HG03571 (cell line): ENCODE results near the gene SELENOW.

ENCODE experiments used
- ATAC-seq: cut with Tn5 transposase; IDR thresholded peaks from one replicate; pipeline ENCODE4 v1.9.1; 2021; ENCODE audit not compliant: unreplicated experiment

The SELENOW gene

GRCh38 chr19:47819858-47820257 is 41.4 kb downstream of the SELENOW start:
- ATAC-seq = no peak

DNA sequence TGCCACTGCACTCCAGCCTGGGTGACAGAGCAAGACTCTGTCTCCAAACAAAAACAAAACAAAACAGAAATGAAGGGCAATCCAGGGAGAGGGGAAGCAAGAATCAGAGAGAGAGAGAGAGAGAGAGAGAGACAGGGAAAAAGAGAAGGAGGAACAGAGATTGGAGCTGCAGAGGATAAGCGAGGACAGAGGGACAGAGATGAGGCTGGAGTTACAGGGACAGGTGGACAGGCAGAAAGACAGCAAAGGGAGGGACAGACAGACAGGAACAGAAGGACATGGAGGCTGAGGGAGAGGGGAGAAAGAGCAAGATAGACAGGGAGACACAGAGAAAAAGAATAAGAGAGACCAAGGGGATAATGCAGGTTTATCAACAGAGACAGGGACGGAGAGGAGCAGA is 41.9 kb downstream of the SELENOW start:
- ATAC-seq = no peak

- ATAC-seq = no peak
Observed at GRCh38 chr19:47821460-47822020, 43.0 kb downstream of the SELENOW start, which contains the start of gene CRX. CRX (plus strand) TSS chr19:47821937; CDS start chr19:47834444, 12,507 bp downstream.

DNA sequence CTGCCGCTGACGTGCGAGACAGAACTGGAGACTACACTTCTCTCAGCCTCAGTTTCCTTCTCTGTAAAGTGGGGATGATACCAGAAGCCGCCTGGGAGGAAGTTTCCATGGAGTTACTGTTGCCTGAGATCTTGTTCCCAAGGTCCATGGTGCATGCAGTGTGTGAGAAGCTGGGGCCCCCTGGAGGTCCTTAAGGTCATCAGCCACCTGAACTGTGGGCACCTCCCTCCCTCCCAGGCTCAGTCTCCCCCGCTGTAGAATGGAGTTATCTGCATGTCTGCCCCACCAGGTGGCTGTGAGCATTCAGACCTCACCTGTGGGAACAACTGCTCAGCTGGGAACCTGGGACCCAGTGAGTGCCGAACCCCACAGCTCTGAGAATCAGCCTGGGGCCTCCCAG is 45.9 kb downstream of the SELENOW start:
- ATAC-seq = no peak

- ATAC-seq = no peak
Observed at GRCh38 chr19:47826800-47827199, 48.3 kb downstream of the SELENOW start.

- no peak for ATAC-seq
Observed at GRCh38 chr19:47832723-47833122, 54.2 kb downstream of the SELENOW start.
